A549 (cell line): ENCODE results near the gene ZDHHC11.
"Not testable (repeated sequence)": the region's sequence is repeated elsewhere in the genome, so short reads cannot be mapped to it uniquely, and the experiment has no call there.

ENCODE experiments used
- CEBPB ChIP-seq, 2 experiments: fragments of >200 bp in 1 of 2; sonication (Bioruptor Twin) in 1 of 2; formaldehyde crosslinking in 1 of 2; IDR thresholded peaks; 2 replicates each; pipeline ENCODE4 v1.6.1; 2012 to 2016
- ESRRA ChIP-seq: fragments of 150-350 bp; IDR thresholded peaks from 2 replicates; pipeline ENCODE4 v1.6.1; 2014; ENCODE audit warnings: mild to moderate bottlenecking, low read length, borderline replicate concordance
- FOSL2 ChIP-seq, 2 experiments: fragments of 450-650 bp in 1 of 2; fragments of >200 bp in 1 of 2; sonication (Bioruptor Twin) in 1 of 2; formaldehyde crosslinking; IDR thresholded peaks; 2 replicates each; pipeline versions ENCODE4 v1.5.0 to v1.6.1; 2016 to 2020; ENCODE audit warnings: mild to moderate bottlenecking in 1 of 2, moderate library complexity in 1 of 2
- NR3C1 ChIP-seq: fragments of >200 bp; sonication (Bioruptor Twin); formaldehyde crosslinking; IDR thresholded peaks from 3 replicates; pipeline ENCODE4 v1.6.1; 2017
- POLR2A ChIP-seq: IDR thresholded peaks from 2 replicates; pipeline ENCODE4 v1.6.1; 2012; ENCODE audit warnings: mild to moderate bottlenecking, low read length
- TF ChIP-seq, protein P1 (sequence below): fragments of >200 bp; sonication (Bioruptor Twin); formaldehyde crosslinking; IDR thresholded peaks from 3 replicates; pipeline ENCODE4 v1.5.1; 2016
- TF ChIP-seq, protein P2 (sequence below): fragments of 150-350 bp; IDR thresholded peaks from 2 replicates; pipeline ENCODE4 v1.6.1; 2014; ENCODE audit warnings: low read depth, mild to moderate bottlenecking, low read length
- TF ChIP-seq, protein P3 (sequence below): IDR thresholded peaks from 2 replicates; pipeline ENCODE4 v1.6.1; 2012
- TF ChIP-seq, protein P4 (sequence below): fragments of 450-650 bp; IDR thresholded peaks from 2 replicates; pipeline ENCODE4 v1.6.1; 2014; ENCODE audit warnings: antibody characterized with exemption

- TF ChIP-seq, protein P1, sequence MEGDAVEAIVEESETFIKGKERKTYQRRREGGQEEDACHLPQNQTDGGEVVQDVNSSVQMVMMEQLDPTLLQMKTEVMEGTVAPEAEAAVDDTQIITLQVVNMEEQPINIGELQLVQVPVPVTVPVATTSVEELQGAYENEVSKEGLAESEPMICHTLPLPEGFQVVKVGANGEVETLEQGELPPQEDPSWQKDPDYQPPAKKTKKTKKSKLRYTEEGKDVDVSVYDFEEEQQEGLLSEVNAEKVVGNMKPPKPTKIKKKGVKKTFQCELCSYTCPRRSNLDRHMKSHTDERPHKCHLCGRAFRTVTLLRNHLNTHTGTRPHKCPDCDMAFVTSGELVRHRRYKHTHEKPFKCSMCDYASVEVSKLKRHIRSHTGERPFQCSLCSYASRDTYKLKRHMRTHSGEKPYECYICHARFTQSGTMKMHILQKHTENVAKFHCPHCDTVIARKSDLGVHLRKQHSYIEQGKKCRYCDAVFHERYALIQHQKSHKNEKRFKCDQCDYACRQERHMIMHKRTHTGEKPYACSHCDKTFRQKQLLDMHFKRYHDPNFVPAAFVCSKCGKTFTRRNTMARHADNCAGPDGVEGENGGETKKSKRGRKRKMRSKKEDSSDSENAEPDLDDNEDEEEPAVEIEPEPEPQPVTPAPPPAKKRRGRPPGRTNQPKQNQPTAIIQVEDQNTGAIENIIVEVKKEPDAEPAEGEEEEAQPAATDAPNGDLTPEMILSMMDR, result not testable (repeated sequence)
- not testable (repeated sequence) for TF ChIP-seq CEBPB (IDR thresholded peaks at IDR 0.05); FOSL2 (IDR thresholded peaks at IDR 0.05); FOSL2 (CRISPR knock-in tag; IDR thresholded peaks at IDR 0.05); ESRRA; POLR2A; NR3C1
- TF ChIP-seq, protein P2, sequence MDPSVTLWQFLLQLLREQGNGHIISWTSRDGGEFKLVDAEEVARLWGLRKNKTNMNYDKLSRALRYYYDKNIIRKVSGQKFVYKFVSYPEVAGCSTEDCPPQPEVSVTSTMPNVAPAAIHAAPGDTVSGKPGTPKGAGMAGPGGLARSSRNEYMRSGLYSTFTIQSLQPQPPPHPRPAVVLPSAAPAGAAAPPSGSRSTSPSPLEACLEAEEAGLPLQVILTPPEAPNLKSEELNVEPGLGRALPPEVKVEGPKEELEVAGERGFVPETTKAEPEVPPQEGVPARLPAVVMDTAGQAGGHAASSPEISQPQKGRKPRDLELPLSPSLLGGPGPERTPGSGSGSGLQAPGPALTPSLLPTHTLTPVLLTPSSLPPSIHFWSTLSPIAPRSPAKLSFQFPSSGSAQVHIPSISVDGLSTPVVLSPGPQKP, result not testable (repeated sequence)
- TF ChIP-seq, protein P3, sequence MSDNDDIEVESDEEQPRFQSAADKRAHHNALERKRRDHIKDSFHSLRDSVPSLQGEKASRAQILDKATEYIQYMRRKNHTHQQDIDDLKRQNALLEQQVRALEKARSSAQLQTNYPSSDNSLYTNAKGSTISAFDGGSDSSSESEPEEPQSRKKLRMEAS, result not testable (repeated sequence)
- TF ChIP-seq, protein P4, sequence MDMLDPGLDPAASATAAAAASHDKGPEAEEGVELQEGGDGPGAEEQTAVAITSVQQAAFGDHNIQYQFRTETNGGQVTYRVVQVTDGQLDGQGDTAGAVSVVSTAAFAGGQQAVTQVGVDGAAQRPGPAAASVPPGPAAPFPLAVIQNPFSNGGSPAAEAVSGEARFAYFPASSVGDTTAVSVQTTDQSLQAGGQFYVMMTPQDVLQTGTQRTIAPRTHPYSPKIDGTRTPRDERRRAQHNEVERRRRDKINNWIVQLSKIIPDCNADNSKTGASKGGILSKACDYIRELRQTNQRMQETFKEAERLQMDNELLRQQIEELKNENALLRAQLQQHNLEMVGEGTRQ, result not testable (repeated sequence)
Observed at GRCh38 chr5:769485-770145, 81.2 kb downstream of the ZDHHC11 start.
